IPS DF 6.9 (cell line): ENCODE results near the gene CLIP1.

ENCODE experiments used
- DNase-seq: peaks from one replicate; pipeline ENCODE4 v3.0.0-alpha.2; 2013; ENCODE audit warnings: low read depth, low spot score
- H3K27ac ChIP-seq: one replicate; pipeline ENCODE4 v1.5.1; 2013; ENCODE audit warnings: low read length, control low read depth
- H3K27me3 ChIP-seq: 2 replicates; pipeline ENCODE4 v1.6.1; 2013; ENCODE audit warnings: mild to moderate bottlenecking, low read length; ENCODE audit not compliant: control insufficient read depth, insufficient read depth
- H3K36me3 ChIP-seq: 2 replicates; pipeline ENCODE4 v1.6.1; 2013; ENCODE audit warnings: low read length; ENCODE audit not compliant: control insufficient read depth, insufficient read depth
- H3K4me1 ChIP-seq: 2 replicates; pipeline ENCODE4 v1.6.1; 2013; ENCODE audit warnings: low read length; ENCODE audit not compliant: control insufficient read depth, insufficient read depth
- H3K4me3 ChIP-seq: 2 replicates; pipeline ENCODE4 v1.5.1; 2013; ENCODE audit warnings: mild to moderate bottlenecking, low read length
- H3K9me3 ChIP-seq: 2 replicates; pipeline ENCODE4 v1.6.1; 2013; ENCODE audit warnings: low read length, inconsistent platforms; ENCODE audit not compliant: control insufficient read depth, insufficient read depth
- WGBS: extraction: QIAGEN DNeasy Blood & Tissue Kit; methylation state at CpG from one replicate; pipeline ENCODE4 v1.1.7; 2013; ENCODE audit warnings: mixed read lengths, missing lambda C conversion rate; ENCODE audit not compliant: insufficient read length, insufficient coverage; 5-methylcytosine and 5-hydroxymethylcytosine counted together

CLIP1 gene

DNA sequence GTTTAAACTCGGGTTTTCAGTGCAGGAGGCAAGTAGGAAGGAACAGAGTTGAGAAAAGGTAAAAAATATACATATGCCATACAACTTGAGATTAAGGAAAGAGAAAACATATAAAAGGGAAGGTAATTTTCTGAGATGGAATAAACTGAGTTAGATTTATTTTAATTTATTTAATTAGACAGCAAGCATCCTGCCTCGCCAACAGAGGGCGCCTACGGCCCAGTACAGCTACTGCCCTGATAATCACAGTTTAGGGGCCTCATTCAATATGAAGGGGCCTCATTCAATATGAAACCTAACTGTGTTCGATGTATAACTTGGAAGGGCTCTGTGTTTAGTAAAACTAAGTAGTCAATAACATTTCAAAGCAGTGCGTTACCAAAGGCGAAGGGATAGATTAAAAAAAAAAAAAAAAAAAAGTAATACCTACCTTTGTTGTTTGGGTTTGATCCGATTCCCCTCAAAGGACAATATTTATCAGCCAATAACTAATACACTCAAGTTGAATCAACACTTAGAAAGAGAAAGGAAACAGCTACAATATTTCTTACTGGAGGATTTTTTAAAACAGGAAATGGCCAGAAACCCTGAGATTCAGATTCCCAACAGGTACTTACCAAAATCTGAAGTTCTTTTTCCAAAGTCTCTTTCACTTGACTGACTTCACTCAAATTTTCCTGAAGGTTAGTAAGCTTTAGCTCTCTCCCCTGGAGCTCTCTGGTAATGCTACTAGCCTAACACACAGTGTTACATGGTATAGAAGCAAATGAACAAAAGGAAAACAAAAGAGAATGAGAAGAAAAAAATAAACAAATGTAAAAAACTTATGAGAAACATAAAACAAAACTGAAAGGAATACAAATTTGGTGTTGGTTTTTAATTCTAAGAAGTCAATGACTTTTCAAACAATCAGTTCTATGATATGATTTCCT lies 86.2 kb downstream of the CLIP1 start:
- Histone ChIP-seq H3K9me3 (no peaks in the 10 kb centered on the region), H3K27me3 (no peaks in the 10 kb centered on the region), H3K4me1 (no peaks in the 10 kb centered on the region), H3K36me3 (no peaks in the 10 kb centered on the region), H3K4me3 (no peak overlapping the region), H3K27ac (no peak overlapping the region)
- no CpG with 5 or more reads among the region's 8 CpGs for WGBS
- no peak for DNase-seq

DNA sequence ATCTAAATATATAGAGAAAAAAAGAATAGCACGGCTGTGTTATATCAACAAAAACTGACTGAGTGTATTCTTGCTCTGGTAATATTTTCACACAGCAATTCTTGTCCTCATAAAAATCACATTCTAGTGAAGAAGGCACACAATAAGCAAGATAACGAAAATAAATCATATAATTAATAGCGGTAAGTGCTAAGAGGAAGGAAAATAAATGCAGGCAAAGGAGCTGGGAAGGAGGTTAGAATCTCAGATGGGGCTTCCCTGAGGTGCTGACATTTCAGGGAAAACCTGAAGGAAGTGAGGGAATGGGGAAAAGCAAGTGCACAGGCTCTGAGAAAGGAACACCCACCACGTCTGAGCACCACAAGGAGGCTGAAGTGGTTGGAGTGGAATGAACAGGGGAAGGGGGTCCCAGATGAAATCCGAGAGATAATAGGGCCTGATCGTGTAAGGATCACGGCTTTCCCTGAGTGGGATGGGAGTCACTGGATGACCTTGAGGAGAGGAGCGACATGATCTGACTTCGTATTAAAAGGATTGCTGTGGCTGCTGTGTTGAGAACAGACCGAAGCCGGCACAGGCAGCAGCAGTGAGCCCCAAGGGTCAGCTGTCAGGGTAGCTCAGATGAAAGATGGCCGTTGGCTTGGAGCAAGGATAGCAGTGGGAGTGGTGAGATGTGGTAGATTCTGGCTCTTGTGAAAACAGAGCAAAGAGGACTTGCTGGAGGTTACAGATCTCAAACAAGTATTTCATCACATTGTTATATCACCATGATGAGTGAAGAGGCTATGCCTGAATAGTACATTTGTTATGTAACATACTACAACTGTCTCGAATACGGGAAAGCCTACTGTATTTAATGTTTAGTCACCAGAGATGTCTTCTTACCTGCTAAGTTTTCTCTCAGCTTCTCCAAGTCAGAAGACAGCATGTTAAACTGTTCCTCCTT lies 89.1 kb downstream of the CLIP1 start:
- no peak overlapping the region for H3K27ac ChIP-seq
- no peak for DNase-seq
- H3K4me3 ChIP-seq = no peak overlapping the region
- WGBS = no CpG with 5 or more reads among the region's 14 CpGs
- no peaks in the 10 kb centered on the region for H3K9me3 ChIP-seq
- H3K27me3 ChIP-seq = no peaks in the 10 kb centered on the region
- no peaks in the 10 kb centered on the region for H3K36me3 ChIP-seq
- H3K4me1 ChIP-seq = no peaks in the 10 kb centered on the region

DNA sequence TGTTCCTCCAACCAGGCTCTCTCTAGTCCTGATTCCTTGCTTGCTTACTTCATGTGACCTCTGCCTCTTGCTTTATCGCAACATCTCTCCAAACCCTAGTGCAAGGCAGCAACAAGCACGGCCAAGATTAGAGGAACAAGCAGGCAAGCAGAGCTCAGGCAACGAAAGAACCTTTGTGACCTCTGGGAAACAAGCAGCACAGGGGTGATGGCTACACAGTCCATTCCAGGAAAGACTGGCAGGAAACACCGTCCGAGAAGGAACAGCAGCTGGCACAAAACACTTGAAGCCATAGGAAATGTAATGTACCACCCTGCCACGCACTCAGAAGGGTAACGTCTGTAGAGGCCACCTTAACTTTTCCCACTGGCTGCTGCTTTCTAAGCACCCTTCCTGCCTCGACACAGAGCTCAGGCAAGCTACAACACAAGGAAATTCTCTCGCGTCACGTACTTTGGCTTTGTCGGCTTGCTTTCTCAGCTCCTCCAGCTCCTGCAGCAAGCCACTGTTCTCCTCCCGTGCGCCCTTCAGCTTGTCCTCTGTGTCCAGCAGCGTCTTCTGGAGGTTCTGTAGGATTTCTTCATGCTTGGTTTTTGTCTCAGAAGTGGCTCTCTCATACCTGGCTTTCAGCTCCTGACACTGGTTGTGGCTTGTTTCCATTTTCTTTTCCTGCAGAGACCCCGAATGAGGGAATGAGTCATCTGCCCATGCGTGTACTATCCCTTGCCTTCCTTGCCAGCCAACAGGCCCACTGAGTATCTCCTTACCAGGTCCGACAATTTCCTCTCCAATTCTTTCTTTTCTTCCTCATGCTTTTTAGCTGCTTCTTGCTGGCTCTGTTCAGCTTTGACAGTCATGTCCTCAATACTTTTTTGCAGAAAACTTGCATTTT lies 94.7 kb downstream of the CLIP1 start:
- no CpG with 5 or more reads among the region's 18 CpGs for WGBS

DNA sequence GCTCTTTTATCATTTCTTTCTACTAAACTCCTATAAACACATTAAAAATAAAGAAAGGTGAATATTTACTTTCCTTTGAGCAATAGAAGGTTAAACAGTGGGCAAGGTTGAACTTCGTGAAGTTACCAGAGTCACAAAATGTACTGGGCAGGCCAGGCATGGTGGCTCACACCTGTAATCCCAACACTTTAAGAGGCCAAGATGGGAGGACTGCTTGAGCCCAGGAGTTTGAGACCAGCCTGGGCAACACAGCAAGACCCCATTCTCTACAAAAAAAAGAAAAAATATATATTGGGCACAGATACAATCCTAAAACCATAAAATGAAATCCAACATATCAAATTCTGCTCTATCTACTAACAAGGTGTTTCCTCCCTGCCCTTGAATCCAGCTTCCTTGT lies 95.5 kb downstream of the CLIP1 start:
- no peak overlapping the region for H3K27ac ChIP-seq
- H3K4me3 ChIP-seq = no peak overlapping the region
- H3K4me1 ChIP-seq = no peaks in the 10 kb centered on the region
- no peak for DNase-seq
- WGBS = no CpG with 5 or more reads among the region's 1 CpG
- H3K9me3 ChIP-seq = no peaks in the 10 kb centered on the region
- H3K27me3 ChIP-seq = no peaks in the 10 kb centered on the region
- peaks cover 5% of the 10 kb centered on the region; the same call in 1 of the 2 replicates for H3K36me3 ChIP-seq

More for the DNA sequence above, 94.7 kb downstream of the CLIP1 start:
- Histone ChIP-seq H3K4me1 (no peaks in the 10 kb centered on the region), H3K9me3 (no peaks in the 10 kb centered on the region), H3K27me3 (no peaks in the 10 kb centered on the region), H3K4me3 (no peak overlapping the region), H3K36me3 (peaks cover 5% of the 10 kb centered on the region; the same call in 1 of the 2 replicates), H3K27ac (no peak overlapping the region)
- DNase-seq = no peak

DNA sequence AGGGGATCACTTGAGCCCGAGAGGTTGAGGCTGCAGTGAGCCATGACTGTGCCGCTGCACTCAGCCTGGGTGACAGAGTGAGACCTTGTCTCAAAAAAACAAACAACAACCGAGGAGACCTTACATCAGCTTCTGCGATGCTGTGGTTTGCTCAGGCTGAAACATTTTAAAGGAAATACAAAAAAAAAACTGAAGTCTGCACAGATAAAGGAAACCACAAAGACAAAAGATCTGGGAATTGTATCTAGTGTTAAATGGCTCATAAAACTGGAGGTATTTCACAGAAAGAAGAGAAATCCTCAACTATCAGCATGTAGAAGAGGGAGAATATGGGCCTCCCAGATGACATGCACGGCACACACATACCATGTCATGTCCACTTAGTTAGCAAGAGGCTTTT lies 95.9 kb downstream of the CLIP1 start:
- Histone ChIP-seq H3K4me1 (no peaks in the 10 kb centered on the region), H3K9me3 (no peaks in the 10 kb centered on the region), H3K36me3 (peaks cover 5% of the 10 kb centered on the region; the same call in 1 of the 2 replicates), H3K27me3 (no peaks in the 10 kb centered on the region), H3K27ac (no peak overlapping the region), H3K4me3 (no peak overlapping the region)
- DNase-seq = no peak
- no CpG with 5 or more reads among the region's 5 CpGs for WGBS

DNA sequence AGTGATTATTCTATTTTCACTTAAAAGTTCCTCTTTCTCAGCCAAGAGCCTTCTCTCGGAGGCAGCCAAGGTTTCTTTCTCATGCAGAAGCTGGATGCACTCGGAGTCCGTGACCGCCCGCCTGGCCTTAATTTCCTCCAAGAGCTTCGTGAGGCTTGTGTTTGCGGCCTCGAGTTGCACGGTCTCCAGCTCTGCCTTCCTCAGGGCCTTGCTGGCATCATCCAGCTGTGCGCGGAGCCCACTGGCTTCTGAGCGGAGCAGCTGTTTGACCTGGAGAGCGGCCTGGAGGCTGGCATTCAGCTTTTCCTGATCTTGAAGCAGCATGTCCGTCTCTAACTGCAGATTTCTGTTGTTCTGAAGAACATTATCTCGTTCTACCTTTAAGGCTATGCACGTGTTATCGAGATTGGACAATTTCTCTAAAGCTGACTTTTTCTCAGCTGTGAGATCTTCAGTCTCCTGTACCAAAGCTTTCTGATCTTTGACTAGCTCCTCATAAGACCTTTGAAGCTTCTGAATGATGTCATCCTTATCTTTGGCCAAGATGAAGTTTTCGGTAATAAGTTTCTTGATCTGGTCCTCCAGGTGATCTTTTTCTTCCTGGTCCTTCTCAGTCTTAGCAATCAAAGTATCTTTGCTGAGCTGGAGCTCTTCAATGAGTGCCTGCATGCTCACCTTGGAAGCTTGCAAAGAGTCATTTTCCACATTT lies 99.0 kb downstream of the CLIP1 start:
- H3K4me3 ChIP-seq = no peak overlapping the region
- no peak for DNase-seq
- H3K4me1 ChIP-seq = no peaks in the 10 kb centered on the region
- H3K36me3 ChIP-seq = peaks cover 5% of the 10 kb centered on the region; the same call in 1 of the 2 replicates
- H3K9me3 ChIP-seq = no peaks in the 10 kb centered on the region
- no CpG with 5 or more reads among the region's 18 CpGs for WGBS
- no peak overlapping the region for H3K27ac ChIP-seq
- no peaks in the 10 kb centered on the region for H3K27me3 ChIP-seq

DNA sequence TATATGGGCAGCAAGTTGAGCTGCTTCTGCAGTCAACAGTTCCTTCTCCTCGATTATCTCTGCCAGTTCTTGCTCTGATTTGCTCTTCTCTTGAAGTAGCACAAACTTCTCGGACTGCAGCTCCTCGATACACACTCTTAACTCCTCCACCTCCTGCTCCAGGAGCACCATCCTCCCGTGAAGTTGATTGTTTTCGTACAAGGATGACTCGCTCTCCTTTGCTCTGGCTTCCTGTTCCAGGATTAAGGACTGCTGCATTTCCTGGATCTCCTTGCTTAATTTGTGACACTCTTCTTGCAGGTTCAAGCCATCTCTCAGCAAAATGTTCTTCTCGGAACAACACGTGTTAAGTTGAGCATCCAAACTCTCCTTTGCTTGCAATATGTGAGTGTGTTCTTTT lies 100.0 kb downstream of the CLIP1 start:
- no peaks in the 10 kb centered on the region for H3K27me3 ChIP-seq
- no peak overlapping the region for H3K4me3 ChIP-seq
- H3K36me3 ChIP-seq = peaks cover 1% of the 10 kb centered on the region; the same call in 1 of the 2 replicates
- no peak overlapping the region for H3K27ac ChIP-seq
- no peaks in the 10 kb centered on the region for H3K9me3 ChIP-seq
- no peak for DNase-seq
- no CpG with 5 or more reads among the region's 8 CpGs for WGBS
- H3K4me1 ChIP-seq = no peaks in the 10 kb centered on the region

DNA sequence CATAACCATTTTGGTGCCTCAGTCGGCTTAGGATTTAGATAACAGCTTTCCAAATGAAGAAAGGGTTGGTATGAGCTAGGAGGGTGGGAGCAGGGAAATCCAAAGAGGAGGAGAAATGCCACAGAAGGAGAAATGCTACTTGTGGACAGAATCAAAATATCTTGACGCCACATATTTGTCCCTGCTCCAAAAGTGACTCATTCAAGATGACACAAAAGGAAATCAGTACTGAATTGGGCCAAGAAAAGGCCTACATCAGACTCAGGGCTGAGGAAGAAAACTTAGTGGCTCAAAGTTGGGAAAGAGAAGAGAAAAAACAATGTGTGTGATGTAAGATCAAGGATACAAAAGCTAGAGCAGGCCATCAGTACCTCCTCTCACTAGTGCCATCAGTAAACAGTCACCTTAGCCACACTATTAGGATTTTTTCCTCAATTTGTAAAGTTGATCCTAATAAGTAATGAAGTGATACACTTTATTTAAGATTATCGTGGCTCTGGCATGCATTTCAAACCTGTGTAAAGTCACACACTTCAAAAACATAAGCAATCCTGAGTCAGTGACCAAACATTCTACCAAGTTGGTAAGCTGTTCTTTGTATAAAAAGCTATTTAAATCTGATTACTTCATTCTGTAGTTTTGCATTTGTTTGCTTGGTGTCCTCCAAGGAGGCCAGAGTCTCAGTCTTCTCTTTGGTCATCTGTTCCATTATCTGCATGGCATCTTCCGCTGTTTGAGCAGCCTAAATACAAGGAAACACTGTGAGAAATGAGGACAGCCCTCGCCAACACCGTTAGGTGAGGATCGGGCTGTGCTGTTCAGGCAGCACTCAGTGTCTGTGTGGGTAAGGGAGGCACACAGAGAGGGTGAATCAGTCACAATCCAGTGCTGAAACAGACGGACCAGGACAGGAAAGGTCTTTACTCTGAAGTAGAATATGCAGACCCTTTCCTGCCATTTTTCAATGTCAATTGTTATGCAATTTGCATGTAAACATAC lies 103.6 kb downstream of the CLIP1 start:
- Histone ChIP-seq H3K4me1 (no peaks in the 10 kb centered on the region; the same call in 1 of the 2 replicates), H3K27ac (no peak overlapping the region), H3K9me3 (no peaks in the 10 kb centered on the region), H3K4me3 (no peak overlapping the region), H3K27me3 (no peaks in the 10 kb centered on the region), H3K36me3 (no peaks in the 10 kb centered on the region)
- DNase-seq = no peak
- WGBS = no CpG with 5 or more reads among the region's 8 CpGs
